ENCODE measurements around the gene COX10.
"Not testable (repeated sequence)": the region's sequence is repeated elsewhere in the genome, so short reads cannot be mapped to it uniquely, and the experiment has no call there.

The COX10 gene

GRCh38 chr17:14069251-14070021 lies at the start of gene COX10:
TSS of gene COX10 (plus strand) at chr17:14069504. CDS start at chr17:14069606, 102 bp downstream.
- DNase-seq (ENCODE audit: low read depth), result peak; percentile 71

DNA sequence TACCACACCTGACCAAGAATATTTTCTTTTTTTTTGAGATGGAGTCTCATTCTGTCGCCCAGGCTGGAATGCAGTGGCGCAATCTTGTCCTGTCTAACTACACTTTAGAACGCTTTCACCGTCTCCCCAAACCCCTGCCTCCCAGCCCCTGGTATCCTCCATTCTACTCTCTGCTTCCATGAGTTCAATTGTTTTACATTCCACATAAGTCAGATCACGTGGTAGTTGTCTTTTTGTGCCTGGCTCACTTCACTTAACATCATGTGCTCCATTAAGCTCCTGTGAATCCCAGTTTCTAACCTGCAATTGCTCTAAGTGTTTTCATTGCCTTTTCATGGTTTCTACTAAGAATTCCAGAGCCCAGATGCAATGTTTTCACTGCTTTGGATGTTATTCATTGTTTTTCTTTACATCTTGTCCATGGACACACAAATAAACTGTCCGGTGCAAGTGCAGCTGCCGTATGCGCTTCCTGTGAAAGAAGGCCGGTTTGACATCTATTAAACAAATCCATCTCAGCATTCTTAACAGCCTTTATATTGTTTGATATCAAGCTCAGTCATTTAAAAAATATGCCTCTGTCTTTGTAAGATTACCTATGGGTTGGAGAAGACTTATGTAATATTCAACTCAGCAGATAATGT lies 47.5 kb upstream of the COX10 start:
- DNase-seq (ENCODE audit: low read depth), result not testable (repeated sequence)

- not testable (repeated sequence) for DNase-seq (ENCODE audit: low read depth)
Measured at GRCh38 chr17:14029755-14030154, 39.5 kb upstream of the COX10 start.

- no peak for DNase-seq (ENCODE audit: low read depth)
Measured at GRCh38 chr17:14032234-14032633, 37.1 kb upstream of the COX10 start.

DNA sequence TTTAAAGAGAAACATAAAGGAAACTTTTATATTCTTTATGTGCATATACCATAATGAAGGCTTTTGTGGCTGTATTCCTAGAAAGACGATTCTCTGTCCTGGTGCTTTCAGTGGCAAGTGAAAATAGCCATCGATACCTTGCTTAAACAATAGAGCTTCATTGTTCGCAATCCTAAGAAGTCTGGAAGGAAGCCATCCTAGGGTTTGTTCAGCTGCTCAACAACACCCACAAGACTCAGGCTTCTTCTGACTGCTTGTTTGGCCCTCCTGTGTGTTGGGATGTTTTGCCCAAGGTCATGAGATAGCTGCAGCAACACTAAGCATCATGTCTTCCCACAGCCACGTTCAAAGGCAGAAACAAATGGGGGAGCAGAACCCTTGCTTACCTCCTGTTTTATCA lies 36.1 kb upstream of the COX10 start:
- no peak for DNase-seq (ENCODE audit: low read depth)

DNA sequence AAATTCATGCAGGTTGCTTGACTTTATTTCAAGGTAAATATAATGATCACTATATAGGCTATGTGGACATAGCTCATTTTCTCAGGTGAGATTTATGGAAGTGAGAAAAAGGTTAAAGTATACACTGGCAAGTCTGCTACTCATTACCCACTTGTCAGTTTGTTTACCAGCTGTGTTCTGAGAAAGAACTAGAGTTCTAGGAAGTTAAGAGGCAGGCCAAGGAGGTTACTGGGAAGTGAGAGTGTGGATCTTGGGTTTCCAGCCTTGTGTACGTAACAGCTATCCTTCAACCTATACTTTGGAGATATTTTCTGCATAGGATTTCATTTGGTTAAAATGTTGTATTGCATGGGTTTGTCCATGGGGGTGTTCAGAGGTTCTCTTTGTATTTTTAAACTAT lies 31.9 kb upstream of the COX10 start:
- DNase-seq (ENCODE audit: low read depth), result no peak

DNA sequence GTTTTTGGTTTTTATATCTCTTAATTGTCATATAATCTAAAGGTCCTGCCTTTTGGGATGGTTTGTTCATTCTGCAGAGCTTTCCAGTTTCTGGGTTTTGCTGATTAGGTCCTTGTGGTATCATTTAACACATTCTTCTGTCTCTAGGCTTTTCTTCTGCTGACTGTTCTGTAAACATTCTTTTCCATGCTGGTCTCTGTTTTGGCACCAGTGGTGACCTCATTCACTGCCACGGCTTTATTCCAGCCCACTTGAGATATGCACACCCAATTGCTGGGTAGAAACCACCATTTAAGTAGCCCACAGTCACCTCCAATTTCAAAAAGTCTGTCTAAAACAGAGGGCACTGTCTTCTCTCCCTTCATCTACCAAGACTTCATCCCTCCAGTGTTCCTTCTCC lies 31.1 kb upstream of the COX10 start:
- DNase-seq (ENCODE audit: low read depth), result no peak

DNA sequence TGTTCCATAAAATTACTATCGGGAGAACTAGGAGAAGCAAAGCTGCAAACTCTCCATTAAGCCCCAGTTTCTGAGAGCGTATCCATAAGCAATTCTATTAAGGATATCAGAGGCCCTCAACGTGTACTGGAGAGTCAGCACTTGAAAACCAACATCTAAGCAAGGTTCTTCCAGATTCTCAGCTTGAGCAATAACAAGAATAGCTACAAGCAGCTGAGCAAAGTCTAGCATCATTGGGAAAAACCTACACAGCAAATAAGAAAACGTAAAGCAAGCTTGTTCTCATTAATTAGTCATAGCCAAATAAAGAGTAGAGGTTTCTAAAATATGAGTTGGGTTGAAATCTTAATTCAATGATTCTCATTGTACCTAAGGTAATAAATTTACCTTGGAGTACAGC lies 26.9 kb upstream of the COX10 start:
- no peak for DNase-seq (ENCODE audit: low read depth)

- DNase-seq (ENCODE audit: low read depth), result no peak
Measured at GRCh38 chr17:14044702-14045101, 24.6 kb upstream of the COX10 start.

DNA sequence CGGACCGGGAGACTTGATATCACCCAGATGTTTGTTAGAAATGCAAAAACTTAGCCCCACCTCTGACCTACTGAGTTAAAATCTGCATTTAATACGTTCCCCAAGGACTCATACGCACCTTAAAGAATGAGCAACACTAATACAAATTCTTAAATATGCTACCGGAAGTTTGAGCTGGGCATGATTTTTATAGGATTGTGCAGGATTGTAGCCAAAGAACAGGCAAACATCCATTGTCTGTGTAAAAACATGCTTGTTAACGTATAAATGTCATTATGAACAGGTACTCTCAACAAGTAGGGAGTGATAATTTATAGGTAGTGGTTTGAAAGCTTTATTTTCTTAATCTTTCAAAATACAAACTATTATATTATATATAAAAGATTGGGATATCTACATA lies 22.3 kb upstream of the COX10 start:
- no peak for DNase-seq (ENCODE audit: low read depth)

- DNase-seq (ENCODE audit: low read depth), result no peak
Measured at GRCh38 chr17:14047591-14047990, 21.7 kb upstream of the COX10 start.

DNA sequence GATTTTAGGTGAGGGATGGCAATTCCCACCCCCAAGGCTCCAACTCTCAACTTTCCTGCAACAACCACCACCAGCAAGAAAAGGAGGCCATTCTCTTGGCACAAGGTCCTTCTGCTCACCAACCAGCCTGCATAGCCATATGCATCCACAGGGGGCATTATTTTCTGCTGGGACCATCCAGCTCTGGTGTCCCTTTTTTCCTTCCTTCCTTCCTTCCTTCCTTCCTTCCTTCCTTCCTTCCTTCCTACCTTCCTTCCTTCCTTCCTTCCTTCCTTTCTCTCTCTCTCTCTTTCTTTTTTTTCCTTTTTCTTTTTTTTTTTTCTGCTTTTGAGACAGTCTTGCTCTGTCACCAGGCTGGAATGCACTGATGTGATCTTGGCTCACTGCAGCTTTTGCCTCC lies 21.1 kb upstream of the COX10 start:
- no peak for DNase-seq (ENCODE audit: low read depth)

GRCh38 chr17:14050616-14051015 lies 18.7 kb upstream of the COX10 start:
- no peak for DNase-seq (ENCODE audit: low read depth)

- DNase-seq (ENCODE audit: low read depth), result no peak
Measured at GRCh38 chr17:14051692-14052091, 17.6 kb upstream of the COX10 start.

- no peak for DNase-seq (ENCODE audit: low read depth)
Measured at GRCh38 chr17:14052886-14053615, 16.3 kb upstream of the COX10 start.

GRCh38 chr17:14057591-14057990 lies 11.7 kb upstream of the COX10 start:
- DNase-seq (ENCODE audit: low read depth), result no peak

DNA sequence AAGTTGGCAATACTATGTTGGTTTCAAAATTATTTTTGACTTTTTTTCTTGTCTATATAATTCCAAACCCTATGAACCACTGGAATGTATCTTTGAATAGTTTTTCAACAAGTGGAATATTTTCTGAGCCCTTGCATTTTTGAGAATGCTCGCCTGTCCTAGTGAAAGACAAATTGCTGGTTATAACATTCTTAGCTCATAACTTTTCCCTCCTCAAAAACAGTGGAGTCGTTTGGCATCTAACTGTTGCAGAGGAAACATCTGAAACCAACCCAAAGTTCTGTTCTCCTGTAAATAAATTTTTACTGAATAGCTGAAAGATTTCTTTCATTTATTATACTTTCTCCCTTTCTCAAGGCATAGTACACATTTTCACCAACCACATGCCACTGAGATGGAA lies 11.3 kb upstream of the COX10 start:
- DNase-seq (ENCODE audit: low read depth), result no peak

DNA sequence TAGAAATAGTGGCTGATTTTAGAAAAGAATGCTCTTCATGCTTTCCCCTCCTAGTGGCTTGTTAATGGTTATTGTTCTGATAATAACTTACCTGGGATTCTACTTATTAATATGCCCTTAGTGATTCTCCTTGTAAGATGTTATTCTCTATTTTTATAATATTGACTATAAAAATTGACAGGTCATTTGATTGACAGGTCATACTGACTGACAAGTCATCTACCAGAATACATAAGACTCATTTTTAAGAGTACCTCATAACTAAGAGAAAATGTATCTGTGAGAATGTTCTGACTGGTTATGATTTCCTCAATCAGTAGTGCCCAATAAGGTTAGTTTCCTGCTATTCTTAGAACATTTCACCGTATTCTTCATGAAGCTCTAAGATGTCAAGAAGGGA lies 8.6 kb upstream of the COX10 start:
- no peak for DNase-seq (ENCODE audit: low read depth)

DNA sequence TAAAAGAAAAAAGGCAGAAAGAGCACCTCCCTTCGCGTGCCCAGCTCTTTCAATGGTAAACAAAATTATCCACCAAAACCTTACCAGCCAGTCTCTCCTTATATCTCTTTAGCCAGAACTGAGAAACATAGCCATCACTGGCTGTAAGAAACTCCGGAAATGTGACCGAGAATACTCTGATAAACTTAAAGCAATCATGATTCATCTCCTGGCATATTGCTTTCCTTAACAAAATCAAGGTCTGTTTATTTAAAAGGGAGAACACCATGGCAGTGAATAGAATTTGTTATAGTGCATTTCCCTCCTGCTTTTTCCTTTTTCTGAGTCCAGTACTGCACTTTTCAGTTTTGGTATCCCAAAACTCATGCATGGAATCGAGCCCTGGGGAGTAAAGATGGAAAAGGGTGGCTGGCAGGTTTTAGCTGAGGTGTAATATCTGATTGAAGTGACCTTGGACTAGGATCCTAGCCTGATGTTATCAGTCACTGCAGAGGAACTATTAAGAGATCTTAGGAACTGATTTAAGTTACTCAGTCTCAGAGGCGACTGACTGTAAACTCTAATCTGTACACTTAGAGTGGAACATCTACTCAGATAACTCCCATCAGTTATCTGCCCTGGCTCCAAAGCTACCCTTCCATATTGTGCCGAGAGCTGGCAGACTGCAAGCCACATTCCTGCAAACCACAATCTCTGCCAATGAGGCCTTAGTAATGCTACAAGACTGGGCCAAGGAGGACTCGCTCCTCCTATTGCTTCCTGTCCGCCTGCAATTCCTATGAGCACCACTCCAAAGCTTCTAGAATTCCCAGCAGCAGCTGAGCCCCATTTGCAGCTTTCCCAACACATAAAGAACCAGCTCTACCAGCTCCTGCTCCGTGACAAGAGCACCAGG lies 7.4 kb upstream of the COX10 start:
- DNase-seq (ENCODE audit: low read depth), result peak; percentile 87

DNA sequence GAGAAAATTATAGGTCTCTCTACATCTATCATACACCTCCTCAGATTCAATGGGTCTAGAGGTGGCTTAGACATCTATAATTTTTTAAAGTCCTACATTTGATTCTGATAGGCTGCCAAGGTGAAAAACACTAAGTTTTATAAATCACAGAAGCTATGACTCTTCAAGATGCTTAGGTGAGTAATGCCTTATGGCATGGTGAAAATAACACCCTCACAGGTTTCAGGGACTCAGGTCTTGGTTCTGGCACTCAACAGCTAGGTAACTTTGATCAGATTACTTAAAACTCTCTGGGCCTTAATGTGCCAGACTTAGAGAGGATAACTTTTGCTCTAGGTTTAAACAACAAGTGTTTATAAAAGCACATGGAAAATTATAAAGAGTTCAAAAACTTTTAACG lies 2.0 kb upstream of the COX10 start:
- no peak for DNase-seq (ENCODE audit: low read depth)

GRCh38 chr17:14068542-14069250 lies 608 bp upstream of the COX10 start:
- DNase-seq (ENCODE audit: low read depth), result no peak
